Uterus (tissue), 4 donors: ENCODE measurements around the gene SLC25A25. TPM values are rescaled to one million over a fixed set of nuclear protein-coding genes. Genes with fewer than 3 reads are reported as not detected.

Experiments used
- DNase-seq, 2 donors: peaks; one replicate each; pipeline ENCODE4 v3.0.0-alpha.2; 2019 to 2020
- H3K27ac ChIP-seq, 2 donors: fragments of 200-600 bp; sonication (generic); 1 replicate in 1 of 2; 2 replicates in 1 of 2; pipeline ENCODE4 v1.5.1; 2016 to 2018
- H3K27me3 ChIP-seq, 2 donors: fragments of 200-600 bp; sonication (generic); one replicate each; pipeline ENCODE4 v1.5.1; 2018 to 2019; ENCODE audit warnings: control low read depth in 1 of 2
- H3K36me3 ChIP-seq, 2 donors: fragments of 200-600 bp; sonication (generic); one replicate each; pipeline ENCODE4 v1.5.1; 2019; ENCODE audit warnings: control low read depth in 1 of 2
- H3K4me1 ChIP-seq, 2 donors: fragments of 200-600 bp; sonication (generic); one replicate each; pipeline ENCODE4 v1.5.1; 2018 to 2019; ENCODE audit warnings: control low read depth in 1 of 2
- H3K4me3 ChIP-seq, 2 donors: fragments of 200-600 bp; sonication (generic); 1 replicate in 1 of 2; 2 replicates in 1 of 2; pipeline ENCODE4 v1.5.1; 2018 to 2019; ENCODE audit warnings: mild to moderate bottlenecking in 1 of 2
- H3K9me3 ChIP-seq, 2 donors: fragments of 200-600 bp; sonication (generic); one replicate each; pipeline ENCODE4 v1.5.1; 2019; ENCODE audit warnings: control low read depth in 1 of 2
- CTCF ChIP-seq, 4 experiments: fragments of 200-600 bp in 2 of 4; fragments of 450-650 bp in 2 of 4; sonication (generic) in 2 of 4; IDR thresholded peaks; one replicate each; pipeline ENCODE4 v1.5.1; 2016 to 2019; ENCODE audit warnings: antibody characterized with exemption in 4 of 4, mild to moderate bottlenecking in 2 of 4, moderate library complexity in 1 of 4
- POLR2A ChIP-seq, 2 donors: fragments of 450-650 bp; IDR thresholded peaks; one replicate each; pipeline ENCODE4 v1.6.1; 2016; ENCODE audit warnings: antibody characterized with exemption in 2 of 2, mild to moderate bottlenecking in 1 of 2, moderate library complexity in 1 of 2
- intact Hi-C: fragments of 100-400 bp; cut with DNase I; formaldehyde crosslinking; loops from one replicate; pipeline ENCODE4 v1.15.1; 2023; ENCODE audit warnings: low total_unique reads
- total RNA-seq, 4 donors: library from RNA; depleted of rRNA in 3 of 4; stranded (reverse); fragments of >200 nt in 3 of 4; gene quantifications; one replicate each; pipeline versions ENCODE4 v1.1.0 to v1.2.4, GENCODE V29; 2014 to 2023
- donor health status: DM: yes; HTN: yes; CAD: no.

The SLC25A25 gene
- total RNA-seq, 4 donors from 2014 or later, result 14.3 to 49.7 (median 49.0) TPM

- peaks cover 0 to 15% of the 10 kb centered on the region in 2 donors for H3K4me1 ChIP-seq
- no peaks in the 10 kb centered on the region for H3K9me3 ChIP-seq
- no peak for TF ChIP-seq CTCF (IDR thresholded peaks at IDR 0.05)
- no peak for TF ChIP-seq POLR2A (IDR thresholded peaks at IDR 0.05)
- intact Hi-C loops, result no loop called here
- H3K27me3 ChIP-seq, result no peaks in the 10 kb centered on the region
- no peak overlapping the region for H3K4me3 ChIP-seq
- no peak for DNase-seq
- H3K36me3 ChIP-seq, result no peaks in the 10 kb centered on the region
- H3K27ac ChIP-seq, result peak overlapping the region; percentile 98 to 99
Measured at GRCh38 chr9:128084746-128085145, 16.7 kb downstream of the SLC25A25 start.

GRCh38 chr9:128085943-128086342, 17.9 kb downstream of the SLC25A25 start:
- no peaks in the 10 kb centered on the region for H3K36me3 ChIP-seq
- H3K27ac ChIP-seq, result peak overlapping the region in 1 of 2 donors; percentile 2
- intact Hi-C loops, result no loop called here
- no peaks in the 10 kb centered on the region for H3K27me3 ChIP-seq
- peaks cover 0 to 22% of the 10 kb centered on the region in 2 donors for H3K4me1 ChIP-seq
- DNase-seq, result no peak
- H3K9me3 ChIP-seq, result no peaks in the 10 kb centered on the region
- no peak overlapping the region for H3K4me3 ChIP-seq
- TF ChIP-seq CTCF (IDR thresholded peaks at IDR 0.05), result no peak

- H3K27me3 ChIP-seq, result no peaks in the 10 kb centered on the region
- no peaks in the 10 kb centered on the region for H3K36me3 ChIP-seq
- TF ChIP-seq POLR2A (IDR thresholded peaks at IDR 0.05), result no peak
- TF ChIP-seq CTCF (IDR thresholded peaks at IDR 0.05), result no peak
- peaks cover 8 to 21% of the 10 kb centered on the region in 2 donors for H3K4me1 ChIP-seq
- H3K9me3 ChIP-seq, result no peaks in the 10 kb centered on the region
- intact Hi-C loops, result no loop called here
- H3K27ac ChIP-seq, result no peak overlapping the region
- no peak overlapping the region for H3K4me3 ChIP-seq
- no peak for DNase-seq
Measured at GRCh38 chr9:128087262-128087661, 19.2 kb downstream of the SLC25A25 start.

- Histone ChIP-seq H3K4me3 (no peak overlapping the region), H3K27me3 (no peaks in the 10 kb centered on the region), H3K4me1 (peaks cover 20 to 26% of the 10 kb centered on the region in 2 donors), H3K9me3 (no peaks in the 10 kb centered on the region), H3K27ac (peak overlapping the region; percentile 26 to 47), H3K36me3 (no peaks in the 10 kb centered on the region)
- DNase-seq, result no peak
- intact Hi-C loops, result no loop called here
- TF ChIP-seq POLR2A (IDR thresholded peaks at IDR 0.05) (no peak), CTCF (IDR thresholded peaks at IDR 0.05) (no peak)
Measured at GRCh38 chr9:128088253-128088945, 20.4 kb downstream of the SLC25A25 start.

DNA sequence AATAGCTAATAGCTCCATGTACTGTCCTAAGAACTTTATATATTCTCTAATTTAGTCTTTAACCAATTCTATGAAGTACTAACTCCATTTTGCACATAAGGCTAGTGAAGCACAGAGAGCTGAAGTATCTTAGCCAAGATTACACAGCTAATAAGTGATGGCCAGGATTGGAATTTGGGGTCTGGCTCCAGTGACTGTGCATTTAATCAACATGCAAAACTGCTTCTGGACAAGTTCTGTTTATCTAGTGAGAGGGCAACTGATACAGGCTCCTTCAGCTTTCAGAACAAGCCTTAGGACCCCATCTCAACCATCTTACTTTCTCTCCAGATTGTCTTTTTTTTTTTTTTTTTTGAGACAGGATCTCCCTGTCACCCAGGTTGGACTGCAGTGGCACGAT, 21.3 kb downstream of the SLC25A25 start:
- H3K27ac ChIP-seq, result peak overlapping the region in 1 of 2 donors; percentile 47
- no peak overlapping the region for H3K4me3 ChIP-seq
- no peaks in the 10 kb centered on the region for H3K27me3 ChIP-seq
- H3K4me1 ChIP-seq, result peaks cover 21 to 30% of the 10 kb centered on the region in 2 donors
- TF ChIP-seq CTCF (IDR thresholded peaks at IDR 0.05) (no peak), POLR2A (IDR thresholded peaks at IDR 0.05) (no peak)
- DNase-seq, result no peak
- no peaks in the 10 kb centered on the region for H3K9me3 ChIP-seq
- intact Hi-C loops, result no loop called here
- H3K36me3 ChIP-seq, result no peaks in the 10 kb centered on the region
